EL (cell line): ENCODE results near the gene CCDC185.

Source experiments
- DNase-seq: peaks from one replicate; pipeline ENCODE4 v3.0.0-alpha.2; 2016

Gene CCDC185

GRCh38 chr1:223443397-223443796, 50.2 kb downstream of the CCDC185 start:
- DNase-seq: no peak

GRCh38 chr1:223444411-223444810, 51.2 kb downstream of the CCDC185 start:
- DNase-seq: peak; percentile 35
